Neural crest cell (in vitro differentiated cells): Measurements from ENCODE around the gene KSR1. TPM values are rescaled to one million over a fixed set of nuclear protein-coding genes. Genes with fewer than 3 reads are reported as not detected.

Source experiments
- DNase-seq: peaks from one replicate; pipeline ENCODE4 v3.0.0; 2021; ENCODE audit warnings: low read depth, mixed read lengths, low spot score
- H3K27ac Mint-ChIP-seq: one replicate; pipeline ENCODE4 v1.8.0; 2021; ENCODE audit warnings: mild to moderate bottlenecking, mixed read lengths; ENCODE audit not compliant: unreplicated experiment
- H3K27me3 Mint-ChIP-seq: 2 replicates; pipeline ENCODE4 v1.8.0; 2021; ENCODE audit warnings: low read depth, mild to moderate bottlenecking, mixed read lengths
- H3K36me3 Mint-ChIP-seq: 2 replicates; pipeline ENCODE4 v1.8.0; 2021; ENCODE audit warnings: low read depth, mild to moderate bottlenecking, mixed read lengths
- H3K4me1 Mint-ChIP-seq: 2 replicates; pipeline ENCODE4 v1.8.0; 2021; ENCODE audit warnings: mixed read lengths
- H3K4me3 Mint-ChIP-seq: one replicate; pipeline ENCODE4 v1.8.0; 2021; ENCODE audit warnings: mild to moderate bottlenecking, mixed read lengths
- H3K9me3 Mint-ChIP-seq: 2 replicates; pipeline ENCODE4 v1.8.0; 2021; ENCODE audit warnings: mixed read lengths
- total RNA-seq: library from RNA; stranded (reverse); gene quantifications from 2 replicates; pipeline ENCODE4 v1.2.1, GENCODE V29; 2021
- TF ChIP-seq, protein P1 (sequence below): fragments of 200-600 bp; sonication (generic); conservative IDR thresholded peaks from 2 replicates; pipeline ENCODE4 v1.5.0; 2021; ENCODE audit warnings: antibody characterized with exemption, mild to moderate bottlenecking

KSR1 gene
- total RNA-seq, 1 donor from 2014 or later = 28.0 TPM

DNA sequence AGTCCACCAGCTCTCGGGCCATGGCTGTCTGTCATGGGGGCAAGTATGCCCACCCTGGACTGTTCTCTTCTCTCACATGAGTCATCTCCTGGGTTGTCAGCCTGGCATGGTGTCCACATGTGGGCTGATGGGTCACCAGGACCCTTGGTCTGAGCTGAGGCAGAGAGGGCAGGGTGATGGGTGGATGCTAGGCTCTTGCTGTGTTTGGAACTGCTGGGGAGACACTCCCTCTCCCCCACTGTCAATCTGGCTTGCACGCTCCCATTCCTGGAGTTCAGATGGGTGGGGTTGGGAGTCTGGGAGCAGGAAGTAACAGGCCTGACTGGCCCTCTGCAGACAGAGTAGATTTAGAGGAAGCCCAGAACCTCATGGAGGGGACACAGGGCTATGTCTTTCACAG lies 28.9 kb downstream of the KSR1 start:
- Mint-ChIP-seq H3K36me3 (no peaks in the 10 kb centered on the region), H3K27me3 (no peaks in the 10 kb centered on the region), H3K4me3 (no peak overlapping the region), H3K9me3 (no peaks in the 10 kb centered on the region), H3K27ac (no peak overlapping the region), H3K4me1 (peaks cover 8% of the 10 kb centered on the region)
- TF ChIP-seq, protein P1, sequence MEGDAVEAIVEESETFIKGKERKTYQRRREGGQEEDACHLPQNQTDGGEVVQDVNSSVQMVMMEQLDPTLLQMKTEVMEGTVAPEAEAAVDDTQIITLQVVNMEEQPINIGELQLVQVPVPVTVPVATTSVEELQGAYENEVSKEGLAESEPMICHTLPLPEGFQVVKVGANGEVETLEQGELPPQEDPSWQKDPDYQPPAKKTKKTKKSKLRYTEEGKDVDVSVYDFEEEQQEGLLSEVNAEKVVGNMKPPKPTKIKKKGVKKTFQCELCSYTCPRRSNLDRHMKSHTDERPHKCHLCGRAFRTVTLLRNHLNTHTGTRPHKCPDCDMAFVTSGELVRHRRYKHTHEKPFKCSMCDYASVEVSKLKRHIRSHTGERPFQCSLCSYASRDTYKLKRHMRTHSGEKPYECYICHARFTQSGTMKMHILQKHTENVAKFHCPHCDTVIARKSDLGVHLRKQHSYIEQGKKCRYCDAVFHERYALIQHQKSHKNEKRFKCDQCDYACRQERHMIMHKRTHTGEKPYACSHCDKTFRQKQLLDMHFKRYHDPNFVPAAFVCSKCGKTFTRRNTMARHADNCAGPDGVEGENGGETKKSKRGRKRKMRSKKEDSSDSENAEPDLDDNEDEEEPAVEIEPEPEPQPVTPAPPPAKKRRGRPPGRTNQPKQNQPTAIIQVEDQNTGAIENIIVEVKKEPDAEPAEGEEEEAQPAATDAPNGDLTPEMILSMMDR = no peak
- no peak for DNase-seq

DNA sequence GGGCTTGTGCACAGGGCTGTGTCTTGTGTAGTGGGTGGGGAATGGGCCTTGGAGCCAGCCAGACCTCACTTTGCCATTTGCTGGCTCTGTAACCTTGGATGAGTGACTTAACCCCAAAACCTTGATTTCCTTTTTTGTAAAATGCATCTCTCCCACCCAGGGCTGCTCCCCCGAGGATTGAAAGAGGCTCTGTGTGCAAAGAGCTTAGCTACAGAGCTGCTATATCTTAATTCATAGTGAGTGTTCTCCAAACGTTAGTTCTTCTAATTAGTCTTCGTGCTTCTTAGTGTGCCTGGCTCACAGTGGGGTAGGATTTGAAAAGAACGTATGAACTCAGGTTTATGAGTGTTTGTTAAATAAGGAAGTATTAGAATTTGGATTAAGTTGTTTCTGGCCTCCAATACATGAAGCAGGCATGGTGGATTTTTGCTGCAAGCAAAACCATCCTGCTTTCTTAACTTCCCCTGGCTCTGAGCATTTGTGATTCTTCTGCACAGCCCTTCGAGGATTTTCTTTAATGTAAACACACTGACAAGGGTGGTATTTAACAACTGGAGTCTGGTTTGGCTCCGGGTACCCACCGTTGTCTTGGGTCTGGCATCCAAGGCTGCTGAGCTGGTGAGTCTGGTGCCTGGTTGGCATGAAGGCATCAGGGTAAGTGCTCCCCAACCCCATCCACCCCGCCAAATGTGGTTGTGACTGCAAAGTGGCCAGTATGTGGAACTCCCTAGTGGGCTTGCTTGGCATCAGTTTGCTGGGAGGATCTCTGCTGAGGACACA lies 29.7 kb downstream of the KSR1 start:
- TF ChIP-seq, protein P1 = no peak
- Mint-ChIP-seq H3K36me3 (no peaks in the 10 kb centered on the region), H3K27ac (no peak overlapping the region), H3K9me3 (no peaks in the 10 kb centered on the region), H3K4me3 (no peak overlapping the region), H3K27me3 (no peaks in the 10 kb centered on the region), H3K4me1 (peaks cover 8% of the 10 kb centered on the region)
- no peak for DNase-seq

DNA sequence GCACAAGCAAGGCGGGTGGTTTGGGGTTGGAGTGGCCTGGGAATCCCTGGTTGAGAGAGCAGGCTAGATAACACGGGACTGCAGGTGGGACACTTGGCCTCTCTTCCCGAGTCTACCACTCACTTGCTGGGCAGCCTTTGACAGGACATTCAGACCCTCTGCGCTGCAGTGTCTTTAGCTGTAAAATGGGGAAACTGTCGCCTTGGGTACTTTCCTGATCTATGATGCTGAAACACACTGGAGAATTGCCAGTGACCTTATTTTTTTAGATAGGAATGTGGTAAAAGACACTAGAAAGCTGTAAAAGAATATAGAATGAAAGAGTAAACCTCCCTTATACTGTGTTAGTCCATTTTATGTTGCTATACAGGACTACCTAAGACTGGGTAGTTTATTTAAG lies 30.5 kb downstream of the KSR1 start:
- H3K9me3 Mint-ChIP-seq = no peaks in the 10 kb centered on the region
- TF ChIP-seq, protein P1 = no peak
- no peaks in the 10 kb centered on the region for H3K27me3 Mint-ChIP-seq
- no peak overlapping the region for H3K4me3 Mint-ChIP-seq
- H3K27ac Mint-ChIP-seq = no peak overlapping the region
- DNase-seq = no peak
- no peaks in the 10 kb centered on the region for H3K36me3 Mint-ChIP-seq
- peaks cover 13% of the 10 kb centered on the region for H3K4me1 Mint-ChIP-seq

DNA sequence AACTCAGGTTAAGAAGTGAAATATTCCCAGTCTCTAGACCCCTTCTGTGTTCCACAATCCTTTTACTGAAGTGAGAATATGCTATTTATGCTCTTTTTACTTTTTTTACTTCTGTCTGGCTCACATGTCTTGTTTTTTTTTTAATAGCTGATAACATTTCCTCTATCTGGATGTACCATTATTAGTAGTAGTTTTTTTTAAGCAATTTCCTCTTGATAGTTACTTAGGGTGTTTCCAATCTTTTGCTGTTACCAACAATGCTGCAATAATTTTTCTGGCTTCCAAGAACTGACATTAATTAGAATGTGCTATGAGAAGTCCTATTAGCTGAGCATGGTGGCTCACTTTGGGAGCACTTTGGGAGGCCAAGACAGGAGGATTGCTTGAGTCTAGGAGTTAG lies 32.0 kb downstream of the KSR1 start:
- TF ChIP-seq, protein P1 = no peak
- H3K9me3 Mint-ChIP-seq = no peaks in the 10 kb centered on the region
- no peaks in the 10 kb centered on the region for H3K36me3 Mint-ChIP-seq
- peaks cover 28% of the 10 kb centered on the region for H3K4me1 Mint-ChIP-seq
- no peak overlapping the region for H3K4me3 Mint-ChIP-seq
- DNase-seq = no peak
- no peak overlapping the region for H3K27ac Mint-ChIP-seq
- no peaks in the 10 kb centered on the region for H3K27me3 Mint-ChIP-seq

DNA sequence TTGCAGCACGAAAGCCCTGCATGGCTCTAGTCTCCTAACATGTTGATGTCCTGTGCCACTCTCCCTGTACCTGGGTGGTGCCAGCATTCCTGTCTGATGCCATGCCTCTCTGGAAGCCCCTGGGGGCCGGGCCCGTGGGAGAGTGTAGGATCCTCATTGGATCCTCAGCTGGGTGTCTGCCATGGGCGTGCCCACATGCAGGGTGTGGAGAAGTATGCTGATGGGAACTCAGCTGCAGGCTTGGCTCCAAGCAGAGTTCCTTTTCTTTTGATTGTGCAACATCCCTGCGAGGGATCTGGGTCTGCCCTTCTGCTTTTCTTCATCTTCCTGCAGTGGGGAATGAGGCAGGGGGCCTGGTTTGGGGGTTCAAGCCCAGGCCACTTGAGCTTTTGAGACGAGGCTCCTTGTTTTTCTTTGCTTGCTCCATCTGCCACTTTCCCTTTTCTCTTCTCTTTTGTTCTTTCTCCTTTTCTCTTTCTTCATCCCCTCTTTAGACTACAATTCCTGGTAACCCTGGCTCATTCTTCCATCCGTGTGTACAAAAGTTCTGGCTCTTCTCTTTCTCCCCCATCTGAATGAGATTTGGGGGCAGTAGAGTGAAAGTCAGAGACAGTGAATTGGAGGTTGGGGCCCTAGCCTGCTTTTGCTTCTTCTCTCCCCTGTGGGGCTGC lies 32.9 kb downstream of the KSR1 start:
- H3K27me3 Mint-ChIP-seq = no peaks in the 10 kb centered on the region
- DNase-seq = no peak
- H3K36me3 Mint-ChIP-seq = no peaks in the 10 kb centered on the region
- H3K27ac Mint-ChIP-seq = no peak overlapping the region
- TF ChIP-seq, protein P1 = no peak
- H3K4me3 Mint-ChIP-seq = no peak overlapping the region
- peaks cover 38% of the 10 kb centered on the region for H3K4me1 Mint-ChIP-seq
- no peaks in the 10 kb centered on the region for H3K9me3 Mint-ChIP-seq
